ENCODE results near the gene MAD1L1. TPM values are rescaled to one million over a fixed set of nuclear protein-coding genes. Genes with fewer than 3 reads are reported as not detected.

The MAD1L1 gene
- total RNA-seq, 2 experiments from 2014 or later, result 157 to 160 TPM

DNA sequence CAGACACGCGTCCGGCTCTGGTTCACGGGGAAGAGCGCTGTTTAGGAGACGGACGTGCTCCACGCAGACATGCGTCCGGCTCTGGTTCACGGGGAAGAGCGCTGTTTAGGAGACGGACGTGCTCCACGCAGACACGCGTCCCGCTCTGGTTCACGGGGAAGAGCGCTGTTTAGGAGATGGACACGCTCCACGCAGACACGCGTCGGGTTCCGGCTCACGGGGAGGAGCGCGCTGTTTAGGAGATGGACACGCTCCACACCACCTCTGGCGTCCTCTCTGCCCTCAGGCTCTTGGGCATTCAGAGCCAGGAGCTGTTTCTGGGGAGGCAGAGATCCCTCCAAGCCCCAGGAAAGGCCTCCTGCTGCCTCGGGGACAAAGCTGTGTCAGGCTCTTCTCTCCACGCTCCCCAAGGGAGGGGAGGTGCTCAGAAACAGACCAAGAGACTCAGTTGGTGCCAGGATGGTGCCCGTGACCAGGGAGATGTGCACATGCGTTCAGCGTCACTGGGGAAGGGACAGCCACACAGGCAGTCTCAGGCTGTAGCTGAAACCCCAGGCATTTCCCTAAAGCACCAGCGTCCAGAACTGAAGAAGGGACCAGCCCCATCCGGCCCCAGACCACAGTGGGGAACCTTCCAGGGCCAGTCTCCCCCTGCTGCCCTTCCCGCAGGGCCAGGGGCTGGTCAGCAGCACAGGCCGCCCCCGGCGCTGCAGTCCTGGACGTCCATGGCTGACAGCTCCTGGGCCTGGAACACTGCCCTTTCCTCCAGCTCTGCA, 387.0 kb downstream of the MAD1L1 start:
- Histone ChIP-seq H3K27me3 (ENCODE audit: control insufficient read depth in 1 of 2, insufficient read depth in 2 of 2, low read length in 2 of 2) (no peaks in the 10 kb centered on the region), H3K27ac (ENCODE audit: low read depth in 1 of 2, low read length in 2 of 2) (no peak overlapping the region), H3K4me1 (ENCODE audit: insufficient read depth, low read length) (no peaks in the 10 kb centered on the region), H3K9me3 (ENCODE audit: control insufficient read depth in 1 of 2, insufficient read depth in 1 of 2, low read length in 2 of 2) (no peaks in the 10 kb centered on the region), H3K4me3 (ENCODE audit: low read length) (no peak overlapping the region), H3K36me3 (ENCODE audit: insufficient read depth, low read length) (peaks cover 42% of the 10 kb centered on the region)
- DNase-seq (peak in 1 of 14 experiments; percentile 4), ATAC-seq (ENCODE audit: poor library complexity) (no peak)
- TF ChIP-seq, protein P1, sequence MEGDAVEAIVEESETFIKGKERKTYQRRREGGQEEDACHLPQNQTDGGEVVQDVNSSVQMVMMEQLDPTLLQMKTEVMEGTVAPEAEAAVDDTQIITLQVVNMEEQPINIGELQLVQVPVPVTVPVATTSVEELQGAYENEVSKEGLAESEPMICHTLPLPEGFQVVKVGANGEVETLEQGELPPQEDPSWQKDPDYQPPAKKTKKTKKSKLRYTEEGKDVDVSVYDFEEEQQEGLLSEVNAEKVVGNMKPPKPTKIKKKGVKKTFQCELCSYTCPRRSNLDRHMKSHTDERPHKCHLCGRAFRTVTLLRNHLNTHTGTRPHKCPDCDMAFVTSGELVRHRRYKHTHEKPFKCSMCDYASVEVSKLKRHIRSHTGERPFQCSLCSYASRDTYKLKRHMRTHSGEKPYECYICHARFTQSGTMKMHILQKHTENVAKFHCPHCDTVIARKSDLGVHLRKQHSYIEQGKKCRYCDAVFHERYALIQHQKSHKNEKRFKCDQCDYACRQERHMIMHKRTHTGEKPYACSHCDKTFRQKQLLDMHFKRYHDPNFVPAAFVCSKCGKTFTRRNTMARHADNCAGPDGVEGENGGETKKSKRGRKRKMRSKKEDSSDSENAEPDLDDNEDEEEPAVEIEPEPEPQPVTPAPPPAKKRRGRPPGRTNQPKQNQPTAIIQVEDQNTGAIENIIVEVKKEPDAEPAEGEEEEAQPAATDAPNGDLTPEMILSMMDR (IDR thresholded peaks at IDR 0.05), result no peak
- peaks cover 5% of the 10 kb centered on the region for H3K4me1 Mint-ChIP-seq (ENCODE audit: low read depth)
- H3K27ac Mint-ChIP-seq, result no peak overlapping the region
- ChIA-PET CTCF (no interaction called here), POLR2A (no interaction called here)
- no peak overlapping the region for H3K4me3 Mint-ChIP-seq
- H3K27me3 Mint-ChIP-seq, result no peaks in the 10 kb centered on the region
- intact Hi-C loops (cut with DNase I, micrococcal nuclease), result no loop called here
- no peaks in the 10 kb centered on the region for H3K9me3 Mint-ChIP-seq
- peaks cover 41% of the 10 kb centered on the region for H3K36me3 Mint-ChIP-seq (ENCODE audit: low read depth)

DNA sequence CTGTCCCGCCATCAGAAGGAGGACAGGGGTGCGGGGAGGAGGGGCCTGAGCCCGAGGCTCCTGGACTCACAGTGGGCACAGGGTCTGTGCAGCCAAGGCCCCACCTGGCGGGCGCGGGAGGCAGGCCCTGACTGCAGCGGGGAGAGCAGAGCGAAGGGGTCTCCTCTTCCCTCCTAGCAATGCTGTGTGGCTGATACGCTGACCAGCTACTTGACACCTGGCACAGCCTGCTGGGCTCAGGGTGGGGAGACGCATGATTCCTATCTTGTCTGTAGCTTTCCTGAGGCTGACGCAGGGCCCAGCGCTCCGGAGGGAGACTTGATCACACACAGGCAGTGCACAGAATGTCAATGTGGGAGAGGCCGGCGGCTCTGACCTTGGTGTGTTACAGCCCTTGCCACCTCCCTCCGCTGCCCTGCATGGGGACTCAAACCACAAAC, 387.8 kb downstream of the MAD1L1 start:
- TF ChIP-seq, protein P1 (IDR thresholded peaks at IDR 0.05), result no peak
- no peaks in the 10 kb centered on the region for H3K27me3 ChIP-seq (ENCODE audit: control insufficient read depth in 1 of 2, insufficient read depth in 2 of 2, low read length in 2 of 2)
- ATAC-seq (ENCODE audit: poor library complexity), result no peak
- peaks cover 47% of the 10 kb centered on the region for H3K36me3 Mint-ChIP-seq (ENCODE audit: low read depth)
- intact Hi-C loops (cut with DNase I, micrococcal nuclease), result no loop called here
- peaks cover 5% of the 10 kb centered on the region for H3K4me1 Mint-ChIP-seq (ENCODE audit: low read depth)
- ChIA-PET POLR2A (no interaction called here), CTCF (no interaction called here)
- H3K9me3 ChIP-seq (ENCODE audit: control insufficient read depth in 1 of 2, insufficient read depth in 1 of 2, low read length in 2 of 2), result no peaks in the 10 kb centered on the region
- H3K4me1 ChIP-seq (ENCODE audit: insufficient read depth, low read length), result no peaks in the 10 kb centered on the region
- H3K27ac Mint-ChIP-seq, result no peak overlapping the region
- no peaks in the 10 kb centered on the region for H3K9me3 Mint-ChIP-seq
- no peaks in the 10 kb centered on the region for H3K27me3 Mint-ChIP-seq
- DNase-seq, result peak in 1 of 14 experiments; percentile 3
- no peak overlapping the region for H3K4me3 Mint-ChIP-seq
- H3K36me3 ChIP-seq (ENCODE audit: insufficient read depth, low read length), result peaks cover 40% of the 10 kb centered on the region
- H3K4me3 ChIP-seq (ENCODE audit: low read length), result no peak overlapping the region
- no peak overlapping the region for H3K27ac ChIP-seq (ENCODE audit: low read depth in 1 of 2, low read length in 2 of 2)

DNA sequence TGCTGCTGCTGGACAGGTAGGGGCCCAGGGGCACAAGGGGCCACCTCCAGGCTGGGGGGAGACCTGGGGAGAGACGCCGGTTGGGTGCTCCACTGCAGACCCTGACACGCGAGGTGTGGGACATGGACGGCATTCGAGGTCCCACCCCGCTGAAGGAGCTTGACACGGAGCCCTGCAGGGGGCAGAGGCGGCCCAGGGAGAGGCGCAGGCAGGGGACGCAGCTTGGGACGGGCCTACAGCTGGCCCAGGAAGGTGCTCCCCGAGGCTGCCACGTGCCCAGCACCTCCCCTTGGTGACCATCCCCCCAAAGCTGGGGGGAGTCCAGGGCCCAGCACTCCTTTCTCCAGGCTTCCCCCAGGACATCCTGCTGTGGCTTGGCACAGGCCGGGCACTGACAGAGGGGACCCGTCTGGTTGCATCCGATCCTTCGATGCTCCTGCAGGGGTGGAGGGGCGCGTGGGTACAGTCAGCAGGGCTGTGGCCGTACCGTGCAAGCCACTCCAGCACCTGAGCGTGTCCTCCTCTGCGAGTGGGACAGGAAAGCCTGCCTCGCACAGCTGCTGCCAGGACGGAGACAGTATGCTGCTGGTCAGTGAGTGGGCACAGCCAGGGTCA, 388.3 kb downstream of the MAD1L1 start:
- Mint-ChIP-seq H3K27ac (no peak overlapping the region), H3K36me3 (ENCODE audit: low read depth) (peaks cover 47% of the 10 kb centered on the region), H3K9me3 (no peaks in the 10 kb centered on the region), H3K4me1 (ENCODE audit: low read depth) (peaks cover 5% of the 10 kb centered on the region), H3K4me3 (no peak overlapping the region), H3K27me3 (no peaks in the 10 kb centered on the region)
- intact Hi-C loops (cut with DNase I, micrococcal nuclease), result no loop called here
- ATAC-seq (ENCODE audit: poor library complexity) (no peak), DNase-seq (peak in 1 of 14 experiments; percentile 3)
- Histone ChIP-seq H3K27ac (ENCODE audit: low read depth in 1 of 2, low read length in 2 of 2) (no peak overlapping the region), H3K4me3 (ENCODE audit: low read length) (no peak overlapping the region), H3K36me3 (ENCODE audit: insufficient read depth, low read length) (peaks cover 40% of the 10 kb centered on the region), H3K4me1 (ENCODE audit: insufficient read depth, low read length) (no peaks in the 10 kb centered on the region), H3K27me3 (ENCODE audit: control insufficient read depth in 1 of 2, insufficient read depth in 2 of 2, low read length in 2 of 2) (no peaks in the 10 kb centered on the region), H3K9me3 (ENCODE audit: control insufficient read depth in 1 of 2, insufficient read depth in 1 of 2, low read length in 2 of 2) (no peaks in the 10 kb centered on the region)
- ChIA-PET CTCF (no interaction called here), POLR2A (no interaction called here)
- TF ChIP-seq, protein P1 (IDR thresholded peaks at IDR 0.05), result no peak
